ENCODE results near the gene SUPT16H. TPM values are rescaled to one million over a fixed set of nuclear protein-coding genes. Genes with fewer than 3 reads are reported as not detected.

Gene SUPT16H
- total and polyA plus RNA-seq, 2 of the 13 experiments (the other 11 are each of a cell fraction or from before 2014, with no cell fraction given) = 77.5 to 230 TPM

- TF ChIP-seq ZNF12 (CRISPR knock-in tag; IDR thresholded peaks at IDR 0.05) (no peak), MYPOP (CRISPR knock-in tag; IDR thresholded peaks at IDR 0.05) (peak; percentile 91), HIVEP1 (CRISPR knock-in tag; IDR thresholded peaks at IDR 0.05) (0 out of 2 replicates have a peak, but pooled peaks have one; percentile 39), CSRNP1 (CRISPR knock-in tag; IDR thresholded peaks at IDR 0.05) (peak; percentile 73), ZNF275 (CRISPR knock-in tag; IDR thresholded peaks at IDR 0.05; ENCODE audit: borderline replicate concordance) (no peak), MLX (CRISPR knock-in tag; IDR thresholded peaks at IDR 0.05) (no peak), TBX2 (CRISPR knock-in tag; IDR thresholded peaks at IDR 0.05; ENCODE audit: borderline replicate concordance) (peak; percentile 82), ZSCAN20 (CRISPR knock-in tag; IDR thresholded peaks at IDR 0.05; ENCODE audit: borderline replicate concordance) (no peak; the same call in 1 of the 2 replicates), NR2F1 (CRISPR knock-in tag; IDR thresholded peaks at IDR 0.05) (no peak), ZNF687 (CRISPR knock-in tag; IDR thresholded peaks at IDR 0.05) (peak; percentile 95), SP4 (CRISPR knock-in tag; IDR thresholded peaks at IDR 0.05) (peak; percentile 89), JARID2 (CRISPR knock-in tag; IDR thresholded peaks at IDR 0.05; ENCODE audit: insufficient replicate concordance) (peak; percentile 36), ZNF710 (CRISPR knock-in tag; IDR thresholded peaks at IDR 0.05; ENCODE audit: borderline replicate concordance) (no peak; the same call in 1 of the 2 replicates), GATAD1 (CRISPR knock-in tag; IDR thresholded peaks at IDR 0.05) (peak; percentile 96), THYN1 (CRISPR knock-in tag; IDR thresholded peaks at IDR 0.05; ENCODE audit: borderline replicate concordance, low read depth) (no peak; the same call in 1 of the 2 replicates)
Measured at GRCh38 chr14:21383848-21384493, at the start of gene SUPT16H (continued).

All from HepG2 (cell line).